ENCODE results near the gene IMMP2L.

The IMMP2L gene

DNA sequence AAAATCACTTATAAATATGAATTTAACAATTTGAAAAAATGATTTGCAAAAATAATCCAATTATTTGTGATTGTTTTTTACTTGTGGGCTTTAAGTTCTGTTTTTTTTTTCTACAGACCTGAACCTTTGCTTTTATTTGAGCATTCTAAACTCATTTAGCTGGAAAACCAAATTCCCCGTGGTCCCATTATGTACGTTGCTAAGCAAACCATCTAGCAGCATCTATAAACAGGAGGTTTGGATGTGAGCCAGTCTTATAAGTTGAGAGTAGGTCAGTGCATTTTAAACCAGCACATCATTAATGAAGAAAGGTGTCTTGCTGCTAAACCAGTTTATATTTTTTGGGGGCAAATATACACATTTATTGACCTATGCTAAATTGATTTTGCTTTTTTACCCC is 394.1 kb downstream of the IMMP2L start:
- DNase-seq (ENCODE audit: low read depth in 2 of 3, low spot score in 1 of 3), result no peak

GRCh38 chr7:111164442-111164841 is 397.9 kb downstream of the IMMP2L start:
- no peak for DNase-seq (ENCODE audit: low read depth in 2 of 3, low spot score in 1 of 3)

DNA sequence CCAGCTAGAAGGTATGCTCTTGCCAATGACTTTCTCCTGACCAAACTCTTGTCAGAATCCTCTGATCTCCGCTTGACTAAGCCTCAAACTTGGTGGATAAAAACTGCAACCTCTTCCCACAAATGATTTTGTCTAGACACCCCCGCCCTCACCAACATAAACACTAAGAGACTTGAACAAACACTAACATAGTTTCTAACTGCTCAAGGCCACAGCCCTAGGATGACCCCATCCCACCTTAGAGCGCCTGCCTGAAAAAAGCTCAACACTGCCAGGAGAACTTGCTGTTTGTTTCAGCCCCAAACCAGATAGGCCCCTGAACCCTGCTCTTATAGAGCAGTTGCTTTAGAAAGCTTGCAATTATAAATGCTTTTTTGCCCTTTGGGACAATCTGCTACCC is 399.6 kb downstream of the IMMP2L start:
- no peak for DNase-seq (ENCODE audit: low read depth in 2 of 3, low spot score in 1 of 3)

GRCh38 chr7:111160297-111160696 is 402.0 kb downstream of the IMMP2L start:
- DNase-seq (ENCODE audit: low read depth in 2 of 3, low spot score in 1 of 3), result no peak

DNA sequence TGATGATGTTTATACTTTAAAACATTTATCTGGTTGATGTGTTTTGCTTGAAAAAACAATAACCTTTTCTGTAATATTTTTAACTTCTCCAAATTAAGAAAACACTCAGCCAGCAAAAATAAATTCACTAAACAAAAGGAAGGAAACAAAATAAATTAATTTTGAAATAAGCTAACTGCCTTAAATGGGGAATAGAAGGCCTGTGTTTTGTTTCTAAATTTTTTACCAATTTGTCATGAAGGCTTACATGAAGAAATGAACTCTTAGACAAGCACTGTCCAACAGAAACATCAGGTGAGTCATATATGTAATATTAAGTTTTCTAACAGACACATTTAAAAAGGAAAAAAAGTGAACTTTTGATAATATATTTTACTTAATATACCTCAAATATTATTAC is 402.9 kb downstream of the IMMP2L start:
- DNase-seq (ENCODE audit: low read depth in 2 of 3, low spot score in 1 of 3), result no peak

- DNase-seq (ENCODE audit: low read depth in 2 of 3, low spot score in 1 of 3), result no peak
Observed at GRCh38 chr7:111150709-111151108, 411.6 kb downstream of the IMMP2L start.

DNA sequence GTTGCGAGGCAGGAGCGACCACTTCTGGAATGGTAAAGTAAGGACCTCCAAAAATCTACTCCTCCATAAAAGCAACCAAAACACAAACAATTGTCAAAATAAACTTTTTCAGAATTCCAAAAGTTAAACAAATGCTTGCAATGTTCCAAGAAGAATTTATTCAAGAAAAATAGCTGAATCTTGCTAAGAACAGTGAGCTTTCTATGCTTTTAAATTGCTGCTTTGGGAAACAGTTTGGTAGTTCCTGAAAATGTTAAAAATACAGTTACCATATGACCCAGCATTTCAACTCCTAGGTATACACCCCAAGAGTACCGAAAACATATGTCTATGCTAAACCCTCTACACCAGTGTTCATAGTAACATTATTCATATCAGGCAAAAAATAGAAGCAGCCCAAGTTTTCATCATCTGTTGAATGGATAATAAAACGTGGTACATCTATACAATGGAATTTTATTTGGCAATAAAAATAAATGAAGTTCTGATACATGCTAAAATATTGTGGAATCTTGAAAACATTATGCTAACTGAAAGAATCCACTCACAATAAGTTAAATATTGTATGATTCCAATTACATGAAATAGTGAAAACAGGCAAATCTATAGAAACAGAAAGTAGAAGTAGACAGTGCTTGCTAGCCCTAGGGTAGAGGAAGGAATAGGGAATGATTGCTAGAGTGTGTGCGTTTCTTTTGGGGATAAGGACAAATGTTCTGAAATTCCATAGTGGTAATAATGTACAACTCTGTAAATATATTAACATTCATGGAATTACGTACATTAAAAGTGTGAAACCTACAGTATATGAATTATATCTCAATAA is 414.4 kb downstream of the IMMP2L start:
- no peak for DNase-seq (ENCODE audit: low read depth in 2 of 3, low spot score in 1 of 3)

DNA sequence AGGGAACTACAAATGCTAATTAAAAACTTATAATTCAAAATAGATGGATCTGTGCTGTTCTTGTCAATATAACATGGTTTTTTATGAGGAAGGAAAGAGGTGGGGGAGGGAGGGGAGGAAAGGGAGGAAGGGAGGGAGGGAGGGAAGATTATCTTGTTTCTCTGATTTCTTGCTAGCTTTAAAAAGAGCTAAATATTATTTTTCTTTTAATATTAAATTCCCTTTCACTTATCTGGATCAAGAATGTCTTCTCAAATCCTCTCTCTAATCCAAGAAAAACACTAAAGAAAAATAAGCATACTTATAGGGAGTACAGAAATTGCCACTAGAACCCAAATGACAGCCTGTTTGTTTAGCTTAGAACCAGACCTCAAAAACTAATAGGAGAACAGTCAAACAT is 416.2 kb downstream of the IMMP2L start:
- DNase-seq (ENCODE audit: low read depth in 2 of 3, low spot score in 1 of 3), result no peak

DNA sequence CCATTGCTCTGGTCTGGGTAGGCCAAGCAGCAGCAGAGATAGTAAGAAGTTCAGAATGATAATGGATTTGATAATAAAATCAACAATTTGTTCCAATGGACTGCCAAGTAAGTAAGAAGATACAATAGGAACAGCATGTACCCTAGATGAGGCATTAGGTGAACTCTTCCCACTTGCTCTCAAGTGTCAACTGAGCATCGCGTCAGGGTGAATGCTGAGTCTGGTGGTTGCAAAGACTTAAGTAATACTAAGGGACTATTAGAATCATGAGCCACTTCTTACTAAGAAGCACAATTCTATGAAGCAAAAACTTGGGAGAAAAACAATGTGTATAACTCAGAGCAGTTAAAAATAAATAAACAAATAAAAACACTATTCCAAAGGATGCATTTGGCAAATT is 416.8 kb downstream of the IMMP2L start:
- DNase-seq (ENCODE audit: low read depth in 2 of 3, low spot score in 1 of 3), result no peak

DNA sequence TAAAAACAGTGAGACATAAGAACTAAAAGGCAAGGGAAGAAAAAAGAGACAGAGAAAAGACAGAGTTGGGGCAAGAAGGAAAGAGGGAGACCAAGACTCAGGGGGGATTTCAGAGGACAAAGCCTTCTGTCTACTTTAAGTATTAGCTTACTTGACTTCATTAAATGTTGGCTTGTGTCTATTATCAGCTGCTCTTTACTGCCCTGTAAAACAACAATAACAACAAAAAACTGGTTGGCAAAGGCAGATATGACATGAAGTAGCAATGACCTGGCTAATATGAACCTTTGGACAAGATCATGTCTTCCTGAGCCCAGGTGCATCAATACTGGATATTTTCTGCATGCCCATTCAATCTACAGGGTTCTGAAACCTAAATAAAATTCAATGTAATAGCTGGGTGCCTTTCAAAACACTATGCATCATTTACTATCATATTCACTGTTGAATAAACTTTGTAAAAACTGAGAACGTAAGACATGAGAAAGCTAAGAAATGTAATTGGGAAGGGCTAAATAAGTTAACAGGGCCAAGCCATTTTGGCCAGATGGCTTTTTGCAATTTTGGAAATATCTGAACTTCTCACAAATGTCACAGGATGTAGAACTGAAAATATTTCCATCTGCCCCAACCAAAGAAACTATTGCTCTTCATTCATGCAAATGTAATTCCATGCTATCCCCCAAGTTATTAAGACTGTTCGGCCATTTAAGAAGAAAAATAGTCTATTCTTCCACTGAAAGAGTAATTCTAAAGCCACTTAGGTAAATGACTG is 422.0 kb downstream of the IMMP2L start:
- no peak for DNase-seq (ENCODE audit: low read depth in 2 of 3, low spot score in 1 of 3)

GRCh38 chr7:111138586-111138985 is 423.7 kb downstream of the IMMP2L start:
- DNase-seq (ENCODE audit: low read depth in 2 of 3, low spot score in 1 of 3), result no peak

- DNase-seq (ENCODE audit: low read depth in 2 of 3, low spot score in 1 of 3), result peak; percentile 40 to 63 (median 48)
Observed at GRCh38 chr7:111138193-111138569, 424.1 kb downstream of the IMMP2L start.

GRCh38 chr7:111137296-111138192 is 424.7 kb downstream of the IMMP2L start:
- peak; percentile 17 to 34 (median 27) for DNase-seq (ENCODE audit: low read depth in 2 of 3, low spot score in 1 of 3)

DNA sequence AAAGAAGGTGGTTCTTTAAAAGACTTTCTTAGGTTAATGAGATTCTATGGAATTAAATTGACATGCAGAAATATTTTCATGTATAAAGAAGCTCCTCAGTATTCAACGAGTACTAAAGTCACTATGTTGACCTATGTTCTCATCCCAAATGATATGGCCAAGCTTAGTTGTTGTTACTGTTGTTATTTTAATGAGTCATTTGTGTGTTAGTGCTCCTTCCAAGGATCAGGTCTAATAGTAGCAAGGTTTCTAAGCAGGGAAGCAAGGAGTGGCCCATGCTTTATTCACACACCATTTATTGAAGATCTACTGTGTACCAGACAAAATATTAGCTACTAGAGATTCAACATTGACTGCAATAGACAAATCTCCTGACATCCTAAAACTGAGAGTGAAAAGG is 429.5 kb downstream of the IMMP2L start:
- no peak for DNase-seq (ENCODE audit: low read depth in 2 of 3, low spot score in 1 of 3)

DNA sequence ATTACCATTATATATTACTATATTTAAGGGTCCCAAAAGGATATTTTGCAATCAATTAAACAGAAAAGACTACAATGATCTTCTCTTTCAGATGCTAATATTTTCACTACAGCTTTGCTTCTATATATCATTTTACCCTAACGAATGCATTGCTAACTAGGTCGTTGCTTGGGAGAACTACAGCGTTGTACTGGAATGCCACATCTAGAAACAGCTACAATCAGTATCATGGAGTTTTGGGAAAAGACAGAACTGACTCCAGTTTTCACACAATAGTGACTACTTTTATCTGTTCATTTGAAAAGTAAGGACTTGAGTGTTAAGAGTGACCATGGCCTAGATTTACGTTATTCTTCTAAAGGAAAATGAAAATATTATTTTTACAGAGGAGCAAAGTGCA is 432.9 kb downstream of the IMMP2L start:
- DNase-seq (ENCODE audit: low read depth in 2 of 3, low spot score in 1 of 3), result no peak

GRCh38 chr7:111126987-111127386 is 435.3 kb downstream of the IMMP2L start:
- no peak for DNase-seq (ENCODE audit: low read depth in 2 of 3, low spot score in 1 of 3)

GRCh38 chr7:111115966-111116365 is 446.3 kb downstream of the IMMP2L start:
- DNase-seq (ENCODE audit: low read depth in 2 of 3, low spot score in 1 of 3), result no peak

GRCh38 chr7:111113263-111114017 is 448.9 kb downstream of the IMMP2L start:
- DNase-seq (ENCODE audit: low read depth in 2 of 3, low spot score in 1 of 3), result no peak

DNA sequence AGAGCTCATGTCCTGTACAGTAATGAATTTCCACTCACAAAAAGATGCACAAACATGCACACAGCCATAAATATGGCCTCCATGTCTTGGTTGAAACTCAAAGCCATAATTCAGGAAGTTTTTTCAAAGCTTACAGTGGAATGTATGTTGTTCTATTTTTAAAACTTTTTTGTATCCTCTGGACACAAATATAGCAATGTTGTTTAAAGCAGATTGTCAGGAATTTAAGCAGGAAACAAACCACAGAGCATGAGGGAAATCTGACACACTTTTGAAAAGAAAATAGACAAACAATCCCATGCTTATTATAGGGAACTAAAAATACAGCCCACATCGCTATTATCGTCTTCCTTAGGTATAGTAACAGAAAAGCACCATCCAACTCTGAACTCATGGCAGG is 449.9 kb downstream of the IMMP2L start:
- no peak for DNase-seq (ENCODE audit: low read depth in 2 of 3, low spot score in 1 of 3)

DNA sequence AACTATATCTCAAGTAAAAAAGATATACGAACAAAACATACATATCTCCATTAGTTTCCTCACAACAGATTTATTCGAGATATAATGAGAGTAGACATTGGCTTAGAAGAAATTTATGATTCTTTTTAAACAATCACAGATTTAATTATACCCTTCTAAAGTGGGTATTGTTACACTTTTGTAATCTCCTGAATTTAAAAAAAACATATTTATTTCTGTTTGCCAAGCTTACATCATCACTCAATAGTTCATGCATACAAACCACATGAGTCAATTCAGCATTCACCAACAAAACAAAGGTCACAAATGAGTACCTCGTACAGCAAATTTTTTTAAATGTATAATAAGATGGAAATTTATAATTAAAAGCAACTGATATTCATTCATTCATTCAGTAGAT is 453.8 kb downstream of the IMMP2L start:
- DNase-seq (ENCODE audit: low read depth in 2 of 3, low spot score in 1 of 3), result no peak

DNA sequence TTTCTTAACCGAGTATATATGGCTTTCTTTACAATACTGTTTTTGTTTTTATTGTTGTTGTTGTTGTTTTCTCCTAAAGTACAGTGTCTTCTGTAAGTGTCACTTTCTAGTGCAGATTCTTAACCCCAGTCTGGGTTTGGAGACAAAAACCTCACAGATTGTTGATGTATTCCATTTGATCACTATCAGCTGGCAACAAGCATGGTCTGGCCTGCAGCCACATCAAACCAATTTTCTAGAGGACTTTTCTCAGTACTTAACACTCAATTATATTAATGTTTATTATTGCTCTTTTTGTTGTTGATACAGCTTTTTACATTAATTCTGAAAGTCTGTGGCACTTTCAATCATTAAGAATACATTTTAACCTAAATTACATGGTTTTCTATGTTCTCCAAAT is 454.3 kb downstream of the IMMP2L start:
- no peak for DNase-seq (ENCODE audit: low read depth in 2 of 3, low spot score in 1 of 3)
